ENCODE results near the gene EFEMP1. TPM values are rescaled to one million over a fixed set of nuclear protein-coding genes. Genes with fewer than 3 reads are reported as not detected.

EFEMP1 gene
- total RNA-seq, 4 donors from 2014 or later, result 57.3 to 113 (median 81.2) TPM

DNA sequence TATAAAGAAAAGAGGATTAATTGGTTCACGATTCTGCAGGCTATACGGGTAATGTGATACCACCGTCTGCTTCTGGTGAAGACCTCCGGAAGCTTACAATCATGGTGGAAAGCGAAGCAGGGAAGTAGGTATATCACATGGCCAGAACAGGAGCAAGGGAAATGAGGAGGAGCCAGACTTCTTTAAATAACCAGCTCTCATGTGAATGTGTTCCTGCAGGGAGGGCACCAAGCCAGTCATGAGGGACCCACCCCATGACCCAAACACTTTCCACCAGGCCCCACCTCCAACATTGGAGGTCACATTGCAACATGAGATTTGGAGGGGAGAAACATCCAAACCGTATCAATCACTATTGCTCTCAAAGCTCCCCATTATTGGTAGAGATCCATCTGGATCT, 61.8 kb downstream of the EFEMP1 start:
- intact Hi-C loops (cut with DNase I), result no loop called here
- H3K27me3 ChIP-seq, result no peaks in the 10 kb centered on the region
- DNase-seq (ENCODE audit: extremely low spot score), result no peak
- H3K27ac ChIP-seq (replicated peaks in 1 of 4), result peak overlapping the region; percentile 42 to 63 (median 48)
- no peak for TF ChIP-seq EP300 (IDR thresholded peaks at IDR 0.05)
- no peak for TF ChIP-seq POLR2A (IDR thresholded peaks at IDR 0.05; ENCODE audit: low read depth)
- no peak for TF ChIP-seq POLR2AphosphoS5 (IDR thresholded peaks at IDR 0.05)
- TF ChIP-seq, protein P1, sequence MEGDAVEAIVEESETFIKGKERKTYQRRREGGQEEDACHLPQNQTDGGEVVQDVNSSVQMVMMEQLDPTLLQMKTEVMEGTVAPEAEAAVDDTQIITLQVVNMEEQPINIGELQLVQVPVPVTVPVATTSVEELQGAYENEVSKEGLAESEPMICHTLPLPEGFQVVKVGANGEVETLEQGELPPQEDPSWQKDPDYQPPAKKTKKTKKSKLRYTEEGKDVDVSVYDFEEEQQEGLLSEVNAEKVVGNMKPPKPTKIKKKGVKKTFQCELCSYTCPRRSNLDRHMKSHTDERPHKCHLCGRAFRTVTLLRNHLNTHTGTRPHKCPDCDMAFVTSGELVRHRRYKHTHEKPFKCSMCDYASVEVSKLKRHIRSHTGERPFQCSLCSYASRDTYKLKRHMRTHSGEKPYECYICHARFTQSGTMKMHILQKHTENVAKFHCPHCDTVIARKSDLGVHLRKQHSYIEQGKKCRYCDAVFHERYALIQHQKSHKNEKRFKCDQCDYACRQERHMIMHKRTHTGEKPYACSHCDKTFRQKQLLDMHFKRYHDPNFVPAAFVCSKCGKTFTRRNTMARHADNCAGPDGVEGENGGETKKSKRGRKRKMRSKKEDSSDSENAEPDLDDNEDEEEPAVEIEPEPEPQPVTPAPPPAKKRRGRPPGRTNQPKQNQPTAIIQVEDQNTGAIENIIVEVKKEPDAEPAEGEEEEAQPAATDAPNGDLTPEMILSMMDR (IDR thresholded peaks at IDR 0.05), result no peak
- H3K4me3 ChIP-seq, result no peak overlapping the region
- no peaks in the 10 kb centered on the region for H3K36me3 ChIP-seq
- 86% methylated on average over 6 of the region's 6 CpGs for WGBS
- no peaks in the 10 kb centered on the region for H3K9me3 ChIP-seq
- H3K4me1 ChIP-seq, result peaks cover 0 to 17% (median 3%) of the 10 kb centered on the region in 4 donors

DNA sequence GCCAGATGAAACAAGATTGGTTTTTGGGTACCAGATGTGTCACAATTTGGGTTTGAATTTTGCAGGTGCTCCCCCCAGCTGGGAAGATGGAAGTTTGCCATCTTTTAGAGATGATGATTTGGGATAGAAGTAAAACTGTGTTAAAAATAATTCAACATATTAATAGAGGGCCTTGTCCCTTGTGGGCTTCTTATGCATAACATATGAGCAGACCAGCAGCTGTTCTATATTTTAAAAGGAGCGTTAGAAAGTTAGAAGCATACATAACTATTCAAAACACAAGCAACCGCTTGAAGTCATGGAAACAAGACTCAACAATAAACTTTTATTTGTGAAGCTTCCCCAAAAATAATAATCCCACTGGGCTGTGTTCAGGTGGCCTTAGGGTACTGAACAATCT, 62.8 kb downstream of the EFEMP1 start:
- intact Hi-C loops (cut with DNase I), result no loop called here
- Histone ChIP-seq H3K36me3 (no peaks in the 10 kb centered on the region), H3K9me3 (no peaks in the 10 kb centered on the region), H3K4me1 (peaks cover 0 to 17% (median 3%) of the 10 kb centered on the region in 4 donors), H3K27ac (replicated peaks in 1 of 4) (no peak overlapping the region), H3K4me3 (no peak overlapping the region), H3K27me3 (no peaks in the 10 kb centered on the region)
- TF ChIP-seq, protein P1 (IDR thresholded peaks at IDR 0.05), result no peak
- no peak for TF ChIP-seq EP300 (IDR thresholded peaks at IDR 0.05)
- no peak for TF ChIP-seq POLR2AphosphoS5 (IDR thresholded peaks at IDR 0.05)
- TF ChIP-seq POLR2A (IDR thresholded peaks at IDR 0.05; ENCODE audit: low read depth), result no peak
- 80% methylated on average over 2 of the region's 2 CpGs for WGBS
- no peak for DNase-seq (ENCODE audit: extremely low spot score)

DNA sequence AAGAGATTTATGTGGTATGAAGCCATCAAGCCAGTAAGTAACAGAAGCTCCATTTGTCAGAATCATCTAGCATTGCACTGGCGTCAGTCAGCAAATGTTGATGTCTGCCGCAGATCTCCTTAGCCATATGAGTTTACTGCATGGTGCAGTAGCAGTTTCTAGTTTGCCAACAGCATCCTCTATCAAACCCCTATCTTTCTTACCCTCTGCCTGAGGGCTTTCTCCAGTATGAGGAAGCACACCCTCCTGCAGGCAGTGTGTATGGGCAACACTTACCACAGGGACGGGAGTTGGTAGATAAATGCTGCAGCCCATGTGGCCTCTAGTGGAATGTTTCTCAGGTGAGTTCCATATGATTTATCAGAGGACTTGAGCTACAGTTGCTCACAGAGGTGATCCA, 63.7 kb downstream of the EFEMP1 start:
- DNase-seq (ENCODE audit: extremely low spot score), result no peak
- Histone ChIP-seq H3K9me3 (no peaks in the 10 kb centered on the region), H3K27me3 (no peaks in the 10 kb centered on the region), H3K36me3 (no peaks in the 10 kb centered on the region), H3K4me3 (no peak overlapping the region), H3K4me1 (peaks cover 0 to 17% (median 3%) of the 10 kb centered on the region in 4 donors), H3K27ac (replicated peaks in 1 of 4) (no peak overlapping the region)
- 96% methylated on average over 3 of the region's 3 CpGs for WGBS
- TF ChIP-seq, protein P1 (IDR thresholded peaks at IDR 0.05), result no peak
- no peak for TF ChIP-seq POLR2A (IDR thresholded peaks at IDR 0.05; ENCODE audit: low read depth)
- TF ChIP-seq POLR2AphosphoS5 (IDR thresholded peaks at IDR 0.05), result no peak
- TF ChIP-seq EP300 (IDR thresholded peaks at IDR 0.05), result no peak
- intact Hi-C loops (cut with DNase I), result no loop called here

DNA sequence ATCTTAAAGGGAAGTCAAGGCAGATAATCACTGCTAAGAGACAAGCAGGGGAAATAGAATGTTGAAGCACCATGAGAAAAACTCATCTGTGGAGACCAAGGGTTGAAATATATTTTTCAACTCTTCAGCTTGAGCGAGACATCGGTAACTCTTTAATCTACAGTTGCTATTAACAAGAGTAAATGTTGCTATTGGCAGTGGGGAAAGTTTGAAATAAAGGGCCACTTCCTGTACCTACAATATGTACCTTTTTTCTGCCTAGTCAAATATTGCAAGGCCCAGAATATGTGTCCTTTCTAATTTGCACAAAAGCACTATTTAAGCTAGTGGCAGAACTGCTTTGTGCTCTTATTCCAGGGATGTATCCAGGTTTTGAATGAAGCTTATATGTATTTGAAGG, 65.8 kb downstream of the EFEMP1 start:
- H3K27me3 ChIP-seq, result no peaks in the 10 kb centered on the region
- intact Hi-C loops (cut with DNase I), result no loop called here
- no peak overlapping the region for H3K4me3 ChIP-seq
- 100% methylated on average over 2 of the region's 2 CpGs for WGBS
- H3K9me3 ChIP-seq, result no peaks in the 10 kb centered on the region
- no peak for DNase-seq (ENCODE audit: extremely low spot score)
- H3K36me3 ChIP-seq, result no peaks in the 10 kb centered on the region
- H3K4me1 ChIP-seq, result peaks cover 0 to 12% (median 3%) of the 10 kb centered on the region in 4 donors
- TF ChIP-seq POLR2A (IDR thresholded peaks at IDR 0.05; ENCODE audit: low read depth) (no peak), EP300 (IDR thresholded peaks at IDR 0.05) (no peak), POLR2AphosphoS5 (IDR thresholded peaks at IDR 0.05) (no peak)
- TF ChIP-seq, protein P1 (IDR thresholded peaks at IDR 0.05), result no peak
- H3K27ac ChIP-seq (replicated peaks in 1 of 4), result no peak overlapping the region

DNA sequence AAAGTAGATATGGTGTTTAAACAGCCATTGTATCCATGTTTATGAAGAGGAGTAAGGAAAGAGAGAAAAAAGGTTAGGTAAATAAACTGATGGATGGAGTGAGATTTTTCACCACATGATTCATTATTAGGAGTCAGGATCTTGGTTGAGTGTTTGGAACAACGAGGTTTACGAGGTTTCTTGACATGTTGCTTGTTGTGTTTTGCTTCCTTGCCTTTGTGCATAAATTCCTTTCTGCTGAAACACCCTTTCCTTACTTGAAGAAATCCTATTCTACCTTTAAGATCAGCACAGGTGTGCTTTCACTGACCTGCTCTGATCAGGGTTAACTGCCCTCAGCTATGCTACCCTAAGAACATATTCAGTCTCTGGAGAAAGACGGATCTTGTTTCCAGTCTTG, 66.6 kb downstream of the EFEMP1 start:
- Histone ChIP-seq H3K4me3 (no peak overlapping the region), H3K9me3 (no peaks in the 10 kb centered on the region), H3K36me3 (no peaks in the 10 kb centered on the region), H3K27ac (replicated peaks in 1 of 4) (no peak overlapping the region), H3K27me3 (no peaks in the 10 kb centered on the region), H3K4me1 (peaks cover 0 to 4% (median 2%) of the 10 kb centered on the region in 4 donors)
- no peak for DNase-seq (ENCODE audit: extremely low spot score)
- TF ChIP-seq EP300 (IDR thresholded peaks at IDR 0.05), result no peak
- TF ChIP-seq POLR2AphosphoS5 (IDR thresholded peaks at IDR 0.05), result no peak
- TF ChIP-seq POLR2A (IDR thresholded peaks at IDR 0.05; ENCODE audit: low read depth), result no peak
- TF ChIP-seq, protein P1 (IDR thresholded peaks at IDR 0.05), result no peak
- WGBS, result 60% methylated on average over 3 of the region's 3 CpGs
- intact Hi-C loops (cut with DNase I), result no loop called here
